ENCODE measurements around the gene MYZAP. TPM values are rescaled to one million over a fixed set of nuclear protein-coding genes. Genes with fewer than 3 reads are reported as not detected.
A peak's percentile ranks its signal among the peaks of the same experiment; 100 is the strongest.

MYZAP gene
- total and polyA plus RNA-seq, 2 of the 4 experiments (the other 2 are of a cell fraction) = not detected

- H2AK9ac ChIP-seq (replicated peaks; ENCODE audit: low read depth, low read length, poor library complexity) = peak overlapping the region; percentile 5
- H3K18ac ChIP-seq (ENCODE audit: low read depth, low read length) = no peak overlapping the region
- H3K79me1 ChIP-seq (ENCODE audit: low read depth in 1 of 2, low read length in 2 of 2) = no peaks in the 10 kb centered on the region
- no peak overlapping the region for H3K23ac ChIP-seq (ENCODE audit: low read depth, low read length)
- ChIA-PET CTCF (interaction anchor here (0.6 to 1.5 kb wide), 3 partner anchors 9 to 25 kb away, joined by 3 to 5 read pairs (median 4); no protein-coding TSS in a partner anchor), POLR2A (ENCODE audit: unreplicated experiment) (no interaction called here)
- in situ Hi-C loops (cut with MboI; ENCODE audit: low sequenced_read_pairs) (no loop called here), dilution Hi-C loops (cut with HindIII; ENCODE audit: low sequenced_read_pairs, unreplicated experiment) (no loop called here), intact Hi-C loops (cut with micrococcal nuclease) (no loop called here)
- H3K4me3 ChIP-seq (ENCODE audit: insufficient read depth, low read depth, low read length) = no peak overlapping the region
- H3K27me3 ChIP-seq (ENCODE audit: control insufficient read depth, insufficient read depth, low read length) = peaks cover 1% of the 10 kb centered on the region; the same call in 1 of the 2 replicates
- no peak overlapping the region for H3K4me2 ChIP-seq (ENCODE audit: low read depth, low read length)
- BruUV-seq (replicated peaks) = no TSS peak
- peaks cover 15% of the 10 kb centered on the region for H3K9me1 ChIP-seq (ENCODE audit: insufficient read depth, low read length)
- WGBS, 2 experiments (ENCODE audit: extremely low coverage in 2 of 2, insufficient read length in 1 of 2) = 100% methylated on average over 2 of the region's 8 CpGs; no CpG with 5 or more reads in 1 of the 2 experiments
- no peak overlapping the region for H2BK5ac ChIP-seq (ENCODE audit: low read depth, low read length, poor library complexity, severe bottlenecking)
- H3K4ac ChIP-seq (ENCODE audit: low read depth, low read length) = peak overlapping the region; percentile 48; the same call in 1 of the 2 replicates
- peak overlapping the region; percentile 94 for H2BK120ac ChIP-seq (ENCODE audit: low read depth, low read length)
- no peak overlapping the region for H3K9ac ChIP-seq (ENCODE audit: low read depth, low read length)
- no peaks in the 10 kb centered on the region for H4K20me1 ChIP-seq (ENCODE audit: insufficient read depth, low read length)
- DNase-seq (no peak), ATAC-seq (ENCODE audit: low read depth) (no peak)
- H3K56ac ChIP-seq (ENCODE audit: extremely low read depth, insufficient read depth, low read length) = no peak overlapping the region
- H3K36me3 ChIP-seq (ENCODE audit: control insufficient read depth, insufficient read depth, low read length) = no peaks in the 10 kb centered on the region
- peak overlapping the region; percentile 91 for H2BK20ac ChIP-seq (ENCODE audit: low read depth, low read length)
- H3K27ac ChIP-seq (ENCODE audit: insufficient read depth, low read length) = no peak overlapping the region
- H3K14ac ChIP-seq (replicated peaks; ENCODE audit: low read depth, low read length) = 0 out of 2 replicates have a peak overlapping the region, but pooled peaks have one; percentile 32
- peak overlapping the region; percentile 90; the same call in 1 of the 3 replicates for H2BK15ac ChIP-seq (ENCODE audit: low read depth, low read length)
- H4K91ac ChIP-seq (ENCODE audit: insufficient read depth, low read depth, low read length) = peak overlapping the region; percentile 29; the same call in 1 of the 2 replicates
- peak overlapping the region in 1 of 2 experiments; percentile 80; a peak in 1 of 4 replicates for H4K8ac ChIP-seq (ENCODE audit: low read depth in 2 of 2, low read length in 2 of 2)
- H2AK5ac ChIP-seq (ENCODE audit: low read depth, low read length) = peak overlapping the region; percentile 17; the same call in 1 of the 2 replicates
- no peak overlapping the region for H4K5ac ChIP-seq (ENCODE audit: low read depth, low read length)
- H2AFZ ChIP-seq (replicated peaks; ENCODE audit: low read length, poor library complexity) = peak overlapping the region; percentile 55
- peaks cover 8% of the 10 kb centered on the region for H3K4me1 ChIP-seq (ENCODE audit: control insufficient read depth, insufficient read depth, low read length)
- H3K9me3 ChIP-seq (ENCODE audit: control insufficient read depth, insufficient read depth, low read length) = no peaks in the 10 kb centered on the region; the same call in 1 of the 2 replicates
- no peak for TF ChIP-seq NFE2L2 (IDR thresholded peaks at IDR 0.05; ENCODE audit: low read depth, low read length)
- TF ChIP-seq SMC3 (IDR thresholded peaks at IDR 0.05; ENCODE audit: low read depth, low read length) = no peak
- TF ChIP-seq MAFK (IDR thresholded peaks at IDR 0.05; ENCODE audit: low read depth, low read length) = no peak
- TF ChIP-seq MAZ (IDR thresholded peaks at IDR 0.05; ENCODE audit: borderline replicate concordance, low read depth, low read length) = no peak
- no peak for TF ChIP-seq CEBPB (IDR thresholded peaks at IDR 0.05; ENCODE audit: low read depth, low read length)
- no peak for TF ChIP-seq RAD21 (IDR thresholded peaks at IDR 0.05; ENCODE audit: low read length)
- TF ChIP-seq RCOR1 (IDR thresholded peaks at IDR 0.05; ENCODE audit: insufficient replicate concordance, low read length) = no peak
- TF ChIP-seq FOS (IDR thresholded peaks at IDR 0.05; ENCODE audit: low read depth, low read length) = no peak
- TF ChIP-seq ELK1 (IDR thresholded peaks at IDR 0.05; ENCODE audit: borderline replicate concordance, low read depth, low read length) = no peak
- TF ChIP-seq CHD1 (IDR thresholded peaks at IDR 0.05; ENCODE audit: low read depth, low read length) = no peak
- no peak for TF ChIP-seq POLR2A (IDR thresholded peaks at IDR 0.05; ENCODE audit: low read depth, low read length)
- no peak for TF ChIP-seq USF2 (IDR thresholded peaks at IDR 0.05; ENCODE audit: low read depth, low read length)
- TF ChIP-seq MXI1 (IDR thresholded peaks at IDR 0.05; ENCODE audit: borderline replicate concordance, low read depth, low read length) = no peak
- TF ChIP-seq CTCF (conservative IDR thresholded peaks at IDR 0.05; ENCODE audit: low read depth, low read length) = no peak
- TF ChIP-seq RFX5 (IDR thresholded peaks at IDR 0.05; ENCODE audit: low read depth, low read length) = no peak
These were observed 38.9 kb upstream of the MYZAP start for GRCh38 chr15:57552678-57553334.
